ENCODE results near the gene ERVMER34-1.

The ERVMER34-1 gene, protein sequence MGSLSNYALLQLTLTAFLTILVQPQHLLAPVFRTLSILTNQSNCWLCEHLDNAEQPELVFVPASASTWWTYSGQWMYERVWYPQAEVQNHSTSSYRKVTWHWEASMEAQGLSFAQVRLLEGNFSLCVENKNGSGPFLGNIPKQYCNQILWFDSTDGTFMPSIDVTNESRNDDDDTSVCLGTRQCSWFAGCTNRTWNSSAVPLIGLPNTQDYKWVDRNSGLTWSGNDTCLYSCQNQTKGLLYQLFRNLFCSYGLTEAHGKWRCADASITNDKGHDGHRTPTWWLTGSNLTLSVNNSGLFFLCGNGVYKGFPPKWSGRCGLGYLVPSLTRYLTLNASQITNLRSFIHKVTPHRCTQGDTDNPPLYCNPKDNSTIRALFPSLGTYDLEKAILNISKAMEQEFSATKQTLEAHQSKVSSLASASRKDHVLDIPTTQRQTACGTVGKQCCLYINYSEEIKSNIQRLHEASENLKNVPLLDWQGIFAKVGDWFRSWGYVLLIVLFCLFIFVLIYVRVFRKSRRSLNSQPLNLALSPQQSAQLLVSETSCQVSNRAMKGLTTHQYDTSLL

DNA sequence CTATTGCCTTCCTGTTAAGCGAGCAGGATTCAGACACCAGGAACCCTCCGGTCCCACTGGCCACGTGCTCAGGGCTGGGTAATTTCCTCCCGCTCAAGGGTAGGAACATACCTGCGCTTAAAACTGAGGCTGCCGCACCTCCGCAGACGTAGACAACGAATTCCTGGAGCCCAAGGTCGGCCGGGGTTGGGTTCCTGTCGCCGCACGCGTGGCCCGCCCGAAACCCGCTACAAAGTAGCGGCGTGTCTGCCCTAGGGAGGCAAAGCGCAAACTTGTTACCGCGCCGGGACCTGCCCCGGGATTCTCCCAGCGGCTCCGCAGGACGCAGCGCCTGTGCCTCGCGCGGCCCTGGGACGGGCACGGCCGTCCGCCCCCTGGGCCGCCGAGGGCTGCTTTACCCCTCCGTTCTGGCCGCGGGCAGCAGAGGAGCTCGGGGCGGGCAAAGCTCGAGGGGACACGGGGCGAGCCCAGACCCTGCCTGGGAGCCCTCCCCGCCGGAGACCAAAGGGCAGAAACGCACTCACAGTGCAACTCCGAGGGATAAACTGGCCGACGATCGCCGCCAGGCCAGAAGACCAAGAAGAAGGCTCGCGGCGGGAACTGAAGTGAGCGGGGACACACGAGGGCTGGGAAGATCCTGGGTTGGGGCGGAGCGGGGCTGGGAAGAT is at the start of gene ERVMER34-1:
TSS of gene ERVMER34-1 (minus strand) at position 607 of the 668 bp plus-strand sequence. CDS start 5,905 bp downstream, outside the sequence.
- DNase-seq (ENCODE audit: low read depth, low spot score) = no peak
- Histone ChIP-seq H3K27me3 (ENCODE audit: insufficient read depth, insufficient read length) (peaks cover 23% of the 10 kb centered on the region), H3K9ac (ENCODE audit: insufficient read length, low read depth) (peak within 1 kb of the TSS; percentile 76), H3K4me3 (ENCODE audit: insufficient read length, low read depth) (peak within 1 kb of the TSS; percentile 40), H3K9me3 (ENCODE audit: insufficient read depth, low read length) (no peaks in the 10 kb centered on the region; the same call in 1 of the 2 replicates), H3K36me3 (ENCODE audit: insufficient read depth, insufficient read length, low read length) (peaks cover 3% of the 10 kb centered on the region), H3K4me1 (ENCODE audit: insufficient read depth, insufficient read length) (no peaks in the 10 kb centered on the region)
- no peak for TF ChIP-seq ZNF274 (IDR thresholded peaks at IDR 0.05; ENCODE audit: low read depth, low read length)
- no peak for TF ChIP-seq YY1 (IDR thresholded peaks at IDR 0.05; ENCODE audit: insufficient read depth, insufficient read length)
- no peak for TF ChIP-seq SUZ12 (IDR thresholded peaks at IDR 0.05; ENCODE audit: extremely low read depth, insufficient read depth, insufficient read length)

DNA sequence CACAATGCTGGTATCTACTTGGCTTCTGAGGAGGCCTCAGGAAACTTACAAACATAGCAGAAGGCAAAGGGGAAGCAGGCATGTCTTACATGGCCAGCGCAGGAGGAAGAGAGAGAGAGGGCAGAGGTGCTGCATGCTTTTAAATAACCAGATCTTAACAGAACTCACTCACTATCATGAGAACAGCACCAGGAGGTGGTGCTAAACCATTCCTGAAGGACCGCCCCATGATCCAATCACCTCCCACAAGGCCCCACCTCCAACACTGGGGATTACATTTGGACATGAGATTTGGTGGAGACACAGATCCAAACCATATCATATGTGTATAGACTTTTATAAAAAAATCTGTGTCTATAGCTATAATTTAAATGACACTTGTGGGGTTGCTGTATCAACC is 48.6 kb upstream of the ERVMER34-1 start:
- Histone ChIP-seq H3K27me3 (ENCODE audit: insufficient read depth, insufficient read length) (no peaks in the 10 kb centered on the region), H3K36me3 (ENCODE audit: insufficient read depth, insufficient read length, low read length) (no peaks in the 10 kb centered on the region), H3K9ac (ENCODE audit: insufficient read length, low read depth) (no peak overlapping the region), H3K4me1 (ENCODE audit: insufficient read depth, insufficient read length) (no peaks in the 10 kb centered on the region), H3K4me3 (ENCODE audit: insufficient read length, low read depth) (no peak overlapping the region), H3K9me3 (ENCODE audit: insufficient read depth, low read length) (peaks cover 8% of the 10 kb centered on the region; the same call in 1 of the 2 replicates)
- no peak for TF ChIP-seq YY1 (IDR thresholded peaks at IDR 0.05; ENCODE audit: insufficient read depth, insufficient read length)
- TF ChIP-seq SUZ12 (IDR thresholded peaks at IDR 0.05; ENCODE audit: extremely low read depth, insufficient read depth, insufficient read length) = no peak
- TF ChIP-seq ZNF274 (IDR thresholded peaks at IDR 0.05; ENCODE audit: low read depth, low read length) = no peak
- DNase-seq (ENCODE audit: low read depth, low spot score) = no peak

DNA sequence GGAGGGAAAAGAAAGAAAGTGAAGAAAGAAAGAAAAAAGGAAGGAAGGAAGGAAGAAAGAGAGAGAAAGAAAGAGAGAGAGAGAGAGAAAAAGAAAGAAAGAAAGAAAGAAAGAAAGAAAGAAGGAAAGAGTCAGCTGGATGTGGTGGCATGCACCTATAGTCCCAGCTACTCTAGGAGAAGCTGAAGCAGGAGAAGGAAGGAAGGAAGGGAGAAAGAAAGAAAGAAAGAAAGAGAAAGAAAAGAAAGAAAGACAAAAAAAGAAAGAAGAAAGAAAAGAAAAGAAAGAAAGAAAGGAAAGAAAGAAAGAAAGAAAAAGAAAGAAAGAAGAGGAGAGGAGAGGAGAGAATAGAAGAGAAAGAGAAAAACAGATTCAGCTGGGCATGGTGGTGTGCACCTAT is 44.3 kb upstream of the ERVMER34-1 start:
- Histone ChIP-seq H3K9ac (ENCODE audit: insufficient read length, low read depth) (no peak overlapping the region), H3K4me1 (ENCODE audit: insufficient read depth, insufficient read length) (no peaks in the 10 kb centered on the region), H3K27me3 (ENCODE audit: insufficient read depth, insufficient read length) (no peaks in the 10 kb centered on the region), H3K4me3 (ENCODE audit: insufficient read length, low read depth) (no peak overlapping the region), H3K36me3 (ENCODE audit: insufficient read depth, insufficient read length, low read length) (no peaks in the 10 kb centered on the region), H3K9me3 (ENCODE audit: insufficient read depth, low read length) (peaks cover 8% of the 10 kb centered on the region; the same call in 1 of the 2 replicates)
- DNase-seq (ENCODE audit: low read depth, low spot score) = no peak
- TF ChIP-seq YY1 (IDR thresholded peaks at IDR 0.05; ENCODE audit: insufficient read depth, insufficient read length) (no peak), SUZ12 (IDR thresholded peaks at IDR 0.05; ENCODE audit: extremely low read depth, insufficient read depth, insufficient read length) (no peak), ZNF274 (IDR thresholded peaks at IDR 0.05; ENCODE audit: low read depth, low read length) (no peak)

DNA sequence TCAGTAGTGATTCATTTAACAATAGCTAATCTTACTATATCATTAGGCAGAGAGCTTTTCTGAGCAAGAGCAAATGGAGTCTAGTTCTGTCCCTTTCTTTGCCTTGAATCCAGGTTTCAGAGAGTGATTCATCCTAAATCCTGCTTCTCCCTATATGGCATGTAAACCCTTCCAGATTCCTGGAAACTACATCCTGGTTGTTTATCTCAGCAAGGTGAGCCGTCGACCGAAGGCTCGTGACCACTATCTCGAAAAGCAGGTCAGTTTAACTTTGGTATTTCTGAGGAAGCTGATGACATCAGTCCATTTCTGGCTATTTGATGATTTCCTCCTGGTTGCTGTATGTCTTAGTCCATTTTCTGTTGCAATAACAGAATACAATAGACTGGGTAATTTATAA is 40.7 kb upstream of the ERVMER34-1 start:
- no peaks in the 10 kb centered on the region for H3K4me1 ChIP-seq (ENCODE audit: insufficient read depth, insufficient read length)
- no peak overlapping the region for H3K4me3 ChIP-seq (ENCODE audit: insufficient read length, low read depth)
- H3K36me3 ChIP-seq (ENCODE audit: insufficient read depth, insufficient read length, low read length) = no peaks in the 10 kb centered on the region
- H3K9ac ChIP-seq (ENCODE audit: insufficient read length, low read depth) = no peak overlapping the region
- TF ChIP-seq YY1 (IDR thresholded peaks at IDR 0.05; ENCODE audit: insufficient read depth, insufficient read length) = no peak
- DNase-seq (ENCODE audit: low read depth, low spot score) = no peak
- H3K27me3 ChIP-seq (ENCODE audit: insufficient read depth, insufficient read length) = no peaks in the 10 kb centered on the region
- H3K9me3 ChIP-seq (ENCODE audit: insufficient read depth, low read length) = no peaks in the 10 kb centered on the region

DNA sequence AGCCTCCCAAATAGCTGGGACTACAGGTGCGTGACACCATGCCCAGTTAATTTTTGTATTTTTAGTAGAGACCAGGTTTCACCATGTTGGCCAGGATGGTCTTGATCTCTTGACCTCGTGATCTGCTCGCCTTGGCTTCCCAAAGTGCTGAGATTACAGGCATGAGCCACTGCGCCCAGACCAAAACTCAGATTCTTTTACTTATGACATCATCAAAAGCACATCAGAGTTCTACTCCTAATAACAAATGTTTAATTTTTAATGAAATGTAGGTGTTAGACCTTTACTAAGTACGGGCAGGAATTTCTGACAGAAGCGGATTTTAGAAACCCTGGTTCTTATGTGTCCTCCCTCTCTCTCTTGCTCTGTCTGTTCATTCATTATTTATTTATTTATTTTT is 38.5 kb upstream of the ERVMER34-1 start:
- H3K27me3 ChIP-seq (ENCODE audit: insufficient read depth, insufficient read length) = no peaks in the 10 kb centered on the region
- no peak for DNase-seq (ENCODE audit: low read depth, low spot score)

DNA sequence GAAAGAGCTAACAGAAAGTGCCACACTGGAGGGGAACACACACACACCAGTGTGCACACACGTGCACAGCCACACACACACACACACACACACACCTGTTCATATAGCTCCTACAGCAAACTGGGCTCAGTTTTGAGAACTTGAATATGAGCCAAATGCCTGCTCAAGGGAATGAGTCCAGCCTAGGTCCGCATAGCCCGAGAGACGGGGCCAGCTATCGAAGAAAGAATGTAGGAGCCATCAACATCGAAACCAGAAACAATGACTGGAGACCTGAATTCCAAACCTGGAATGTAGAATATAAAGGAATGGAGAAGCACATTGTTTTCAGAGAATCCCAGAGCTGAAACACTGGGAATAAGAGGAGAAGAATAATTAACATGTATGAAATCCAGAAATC is 37.6 kb upstream of the ERVMER34-1 start:
- H3K27me3 ChIP-seq (ENCODE audit: insufficient read depth, insufficient read length) = no peaks in the 10 kb centered on the region
- TF ChIP-seq YY1 (IDR thresholded peaks at IDR 0.05; ENCODE audit: insufficient read depth, insufficient read length) = no peak
- no peak for TF ChIP-seq ZNF274 (IDR thresholded peaks at IDR 0.05; ENCODE audit: low read depth, low read length)
- TF ChIP-seq SUZ12 (IDR thresholded peaks at IDR 0.05; ENCODE audit: extremely low read depth, insufficient read depth, insufficient read length) = no peak

More for the DNA sequence above, 38.5 kb upstream of the ERVMER34-1 start:
- H3K36me3 ChIP-seq (ENCODE audit: insufficient read depth, insufficient read length, low read length) = no peaks in the 10 kb centered on the region
- H3K9me3 ChIP-seq (ENCODE audit: insufficient read depth, low read length) = no peaks in the 10 kb centered on the region
- H3K4me1 ChIP-seq (ENCODE audit: insufficient read depth, insufficient read length) = no peaks in the 10 kb centered on the region
- H3K4me3 ChIP-seq (ENCODE audit: insufficient read length, low read depth) = no peak overlapping the region
- H3K9ac ChIP-seq (ENCODE audit: insufficient read length, low read depth) = no peak overlapping the region
- no peak for TF ChIP-seq YY1 (IDR thresholded peaks at IDR 0.05; ENCODE audit: insufficient read depth, insufficient read length)
- no peak for TF ChIP-seq ZNF274 (IDR thresholded peaks at IDR 0.05; ENCODE audit: low read depth, low read length)
- TF ChIP-seq SUZ12 (IDR thresholded peaks at IDR 0.05; ENCODE audit: extremely low read depth, insufficient read depth, insufficient read length) = no peak

DNA sequence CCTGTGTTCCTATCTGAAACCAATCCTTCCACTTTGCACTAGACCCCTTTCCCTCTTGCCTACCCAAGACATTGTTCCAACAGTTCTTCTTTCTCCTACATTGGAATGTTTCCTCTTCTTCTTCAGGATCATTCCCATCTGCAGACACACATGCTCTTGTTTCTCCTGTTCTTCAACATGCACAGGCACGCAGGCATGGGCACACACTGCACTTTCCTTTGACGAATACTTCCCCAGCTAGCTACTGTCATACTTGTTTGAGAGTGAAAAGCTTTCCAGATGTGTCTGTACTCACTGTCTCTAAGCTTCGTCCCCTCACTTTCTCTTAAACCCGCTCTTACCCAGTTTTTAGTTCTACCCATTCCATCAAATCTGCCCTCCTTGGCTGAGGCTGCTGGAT is 31.8 kb upstream of the ERVMER34-1 start:
- Histone ChIP-seq H3K4me3 (ENCODE audit: insufficient read length, low read depth) (no peak overlapping the region), H3K27me3 (ENCODE audit: insufficient read depth, insufficient read length) (no peaks in the 10 kb centered on the region)
- TF ChIP-seq ZNF274 (IDR thresholded peaks at IDR 0.05; ENCODE audit: low read depth, low read length) (no peak), YY1 (IDR thresholded peaks at IDR 0.05; ENCODE audit: insufficient read depth, insufficient read length) (no peak), SUZ12 (IDR thresholded peaks at IDR 0.05; ENCODE audit: extremely low read depth, insufficient read depth, insufficient read length) (no peak)

More for the DNA sequence above, 37.6 kb upstream of the ERVMER34-1 start:
- peak; percentile 13 for DNase-seq (ENCODE audit: low read depth, low spot score)
- Histone ChIP-seq H3K9me3 (ENCODE audit: insufficient read depth, low read length) (no peaks in the 10 kb centered on the region), H3K9ac (ENCODE audit: insufficient read length, low read depth) (no peak overlapping the region), H3K36me3 (ENCODE audit: insufficient read depth, insufficient read length, low read length) (no peaks in the 10 kb centered on the region), H3K4me3 (ENCODE audit: insufficient read length, low read depth) (no peak overlapping the region), H3K4me1 (ENCODE audit: insufficient read depth, insufficient read length) (no peaks in the 10 kb centered on the region)

More for the DNA sequence above, 31.8 kb upstream of the ERVMER34-1 start:
- peaks cover 11% of the 10 kb centered on the region; the same call in 1 of the 2 replicates for H3K9me3 ChIP-seq (ENCODE audit: insufficient read depth, low read length)
- no peak for DNase-seq (ENCODE audit: low read depth, low spot score)
- H3K4me1 ChIP-seq (ENCODE audit: insufficient read depth, insufficient read length) = no peaks in the 10 kb centered on the region
- H3K9ac ChIP-seq (ENCODE audit: insufficient read length, low read depth) = no peak overlapping the region
- no peaks in the 10 kb centered on the region for H3K36me3 ChIP-seq (ENCODE audit: insufficient read depth, insufficient read length, low read length)

Measured in NT2/D1 (cell line).